GM12891 (cell line): ENCODE results near the gene FRMD3.

Experiments
- DNase-seq: peaks from one replicate; pipeline ENCODE4 v3.0.0; 2011; ENCODE audit warnings: low spot score; ENCODE audit not compliant: insufficient read length
- FAIRE-seq: peaks from 2 replicates; lab custom pipeline; 2011; peaks lifted over from hg19 to GRCh38; lab: Jason Lieb, UNC
- PAX5 ChIP-seq: IDR thresholded peaks from 2 replicates; pipeline ENCODE4 v1.6.1; 2011; ENCODE audit warnings: low read length, moderate library complexity, mild to moderate bottlenecking; ENCODE audit not compliant: insufficient read depth, severe bottlenecking
- POLR2A ChIP-seq: IDR thresholded peaks from 2 replicates; pipeline ENCODE4 v1.6.1; 2011; ENCODE audit warnings: low read depth, low read length, control low read depth
- POLR2AphosphoS5 ChIP-seq: IDR thresholded peaks from 2 replicates; pipeline ENCODE4 v1.6.1; 2011; ENCODE audit warnings: low read depth, low read length, control low read depth
- POU2F2 ChIP-seq: IDR thresholded peaks from 2 replicates; pipeline ENCODE4 v1.6.1; 2011; ENCODE audit warnings: low read depth, mild to moderate bottlenecking, control low read depth, low read length, moderate library complexity
- SPI1 ChIP-seq: IDR thresholded peaks from 2 replicates; pipeline ENCODE4 v1.6.1; 2011; ENCODE audit warnings: low read depth, low read length, control low read depth
- TAF1 ChIP-seq: IDR thresholded peaks from 2 replicates; pipeline ENCODE4 v1.6.1; 2011; ENCODE audit warnings: low read depth, low read length, control low read depth

Gene FRMD3

DNA sequence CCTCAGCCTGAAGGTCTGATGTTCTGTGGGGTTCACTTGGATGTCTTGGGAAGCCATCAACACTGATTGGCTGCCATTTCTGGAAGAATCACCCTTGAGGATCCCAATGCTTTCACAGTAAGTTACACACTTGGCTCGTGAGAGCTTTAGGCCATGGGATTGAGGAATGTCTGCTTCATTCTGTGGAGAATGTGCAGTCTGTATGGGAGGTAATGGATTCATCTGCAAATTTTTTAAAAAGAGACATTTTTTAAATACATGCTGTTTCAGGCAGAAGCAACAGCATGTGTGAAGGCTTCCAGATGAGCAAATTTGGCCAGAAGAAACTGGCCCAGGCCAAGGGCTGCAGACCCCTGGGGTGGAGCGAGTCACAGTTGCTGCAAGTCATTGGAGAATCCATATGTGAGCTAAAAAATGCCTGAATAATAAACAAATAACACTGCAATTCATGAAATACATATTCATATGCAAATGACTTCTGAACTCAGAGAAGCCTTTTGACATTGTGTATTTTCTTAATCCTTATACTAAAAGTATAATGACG lies 328.9 kb downstream of the FRMD3 start:
- DNase-seq (no peak), FAIRE-seq (no peak)
- no peak for TF ChIP-seq POU2F2
- no peak for TF ChIP-seq SPI1
- TF ChIP-seq PAX5 = no peak
- no peak for TF ChIP-seq POLR2AphosphoS5
- no peak for TF ChIP-seq POLR2A
- no peak for TF ChIP-seq TAF1

DNA sequence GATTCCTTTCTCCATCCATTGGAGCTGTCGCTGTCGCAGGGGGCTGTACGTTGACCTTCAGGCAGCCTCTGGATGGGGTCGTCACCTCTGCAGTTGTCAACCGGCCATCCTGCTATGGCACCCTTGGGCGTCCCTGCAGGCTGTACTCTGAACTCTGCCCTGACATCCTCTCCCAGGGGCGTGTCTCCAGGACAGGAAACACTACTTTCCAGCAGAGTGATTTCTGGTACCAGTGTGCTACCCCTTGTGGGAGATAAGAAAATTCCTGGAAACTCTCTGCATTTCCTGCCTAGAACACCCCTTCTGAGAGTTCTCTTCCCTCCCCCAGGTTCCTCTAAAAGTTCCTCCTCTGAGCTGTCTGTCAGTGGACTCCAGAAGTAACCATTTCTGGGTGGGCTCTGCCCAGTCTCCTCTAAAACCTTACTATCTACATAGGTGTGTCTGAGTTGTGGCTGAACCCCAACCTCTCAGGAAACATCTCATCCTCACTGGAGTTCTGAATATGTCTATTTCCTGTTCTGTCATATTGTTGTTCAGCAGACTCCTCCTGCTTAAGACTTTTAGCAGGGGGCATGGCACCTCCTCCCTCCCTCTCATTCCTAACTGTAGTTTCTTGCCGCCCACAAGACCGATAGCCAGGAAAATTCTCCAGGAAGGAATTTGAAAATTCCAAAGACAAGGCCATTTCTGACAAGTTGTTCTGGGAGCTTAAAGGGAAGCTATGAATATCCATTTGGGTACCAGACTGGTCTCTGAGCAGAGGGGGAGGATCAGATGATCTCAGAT lies 329.9 kb downstream of the FRMD3 start:
- FAIRE-seq (no peak), DNase-seq (no peak)
- no peak for TF ChIP-seq POLR2A
- TF ChIP-seq SPI1 = no peak
- no peak for TF ChIP-seq POLR2AphosphoS5
- TF ChIP-seq TAF1 = no peak
- TF ChIP-seq PAX5 = no peak
- TF ChIP-seq POU2F2 = no peak

GRCh38 chr9:83204047-83204446 lies 334.2 kb downstream of the FRMD3 start:
- DNase-seq = no peak
- no peak for FAIRE-seq
- TF ChIP-seq PAX5 (no peak), TAF1 (no peak), SPI1 (no peak), POLR2AphosphoS5 (no peak), POLR2A (no peak), POU2F2 (no peak)

DNA sequence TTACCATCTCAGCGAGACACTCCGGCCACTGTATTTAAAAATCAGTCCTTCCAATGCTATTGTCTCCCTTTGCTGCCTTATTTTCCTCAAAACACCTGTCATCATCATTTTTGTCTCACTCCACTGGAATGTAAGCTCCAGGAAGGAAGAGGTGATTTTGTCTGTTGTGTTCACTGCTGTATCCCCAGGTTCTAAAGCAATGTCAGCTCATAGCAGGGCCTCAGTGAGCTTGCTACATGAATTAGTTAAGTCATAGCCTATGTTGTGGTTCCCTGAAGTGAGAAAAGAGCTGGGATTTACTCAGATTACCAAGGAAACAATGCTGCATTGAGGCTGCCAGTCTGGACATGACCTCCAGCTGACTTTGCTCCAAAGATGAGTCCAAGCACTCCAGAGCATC lies 337.7 kb downstream of the FRMD3 start:
- FAIRE-seq = no peak
- TF ChIP-seq PAX5 (no peak), POU2F2 (no peak), POLR2A (no peak), SPI1 (no peak), TAF1 (no peak)
- no peak for DNase-seq

DNA sequence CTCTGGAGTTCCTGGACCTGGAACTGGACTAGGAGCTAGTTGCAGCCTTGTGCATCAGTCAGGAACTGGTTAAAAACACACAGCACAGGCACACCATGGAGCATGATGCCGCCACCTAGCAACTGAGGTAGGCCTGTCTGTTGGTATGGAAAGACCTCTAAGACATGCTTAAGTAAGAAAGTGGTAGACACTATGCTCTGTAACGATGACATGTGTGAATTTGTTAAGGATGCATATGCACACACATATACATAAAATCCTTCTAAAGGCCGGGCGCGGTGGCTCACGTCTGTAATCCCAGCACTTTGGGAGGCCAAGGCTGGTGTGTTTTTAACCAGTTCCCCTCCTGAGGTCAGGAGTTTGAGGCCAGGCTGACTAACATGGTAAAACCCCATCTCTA lies 338.4 kb downstream of the FRMD3 start:
- FAIRE-seq (no peak), DNase-seq (no peak)
- TF ChIP-seq PAX5 (no peak), POU2F2 (no peak)

- DNase-seq = no peak
- no peak for TF ChIP-seq TAF1
- TF ChIP-seq POU2F2 = no peak
- TF ChIP-seq PAX5 = no peak
- no peak for TF ChIP-seq POLR2AphosphoS5
- TF ChIP-seq SPI1 = no peak
- TF ChIP-seq POLR2A = no peak
- FAIRE-seq = no peak
Observed at GRCh38 chr9:83199240-83199639, 339.0 kb downstream of the FRMD3 start.

GRCh38 chr9:83198371-83198770 lies 339.8 kb downstream of the FRMD3 start:
- DNase-seq (no peak), FAIRE-seq (no peak)
- no peak for TF ChIP-seq POU2F2
- no peak for TF ChIP-seq TAF1
- TF ChIP-seq PAX5 = no peak
- no peak for TF ChIP-seq POLR2AphosphoS5
- no peak for TF ChIP-seq POLR2A
- no peak for TF ChIP-seq SPI1

DNA sequence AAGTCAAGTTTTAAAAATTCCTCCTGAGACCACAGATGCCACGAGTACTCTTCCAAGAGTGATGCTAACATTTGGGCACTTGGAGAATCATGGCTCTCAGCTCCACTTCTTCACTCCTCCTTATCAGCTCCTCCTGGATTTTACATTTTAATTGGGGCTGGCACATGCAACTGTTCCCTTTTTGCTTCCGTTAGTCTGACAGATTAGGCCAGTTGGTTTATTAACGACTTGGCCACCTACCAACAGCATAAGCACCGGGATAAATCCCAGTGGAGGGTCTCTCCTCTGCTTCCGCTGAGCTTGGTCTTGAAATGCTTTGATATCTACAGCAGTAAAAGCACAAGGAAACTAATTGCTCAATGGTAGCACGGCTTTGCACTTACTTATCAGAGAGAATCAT lies 340.6 kb downstream of the FRMD3 start:
- FAIRE-seq (no peak), DNase-seq (no peak)
- TF ChIP-seq POU2F2 (no peak), POLR2A (no peak), PAX5 (no peak), POLR2AphosphoS5 (no peak), TAF1 (no peak), SPI1 (no peak)

- FAIRE-seq = no peak
- TF ChIP-seq POU2F2 (no peak), SPI1 (no peak), POLR2AphosphoS5 (no peak), TAF1 (no peak), POLR2A (no peak), PAX5 (no peak)
- no peak for DNase-seq
Observed at GRCh38 chr9:83196946-83197345, 341.3 kb downstream of the FRMD3 start.
